CD14-positive monocyte (primary cell): Measurements from ENCODE around the gene BCAT1. TPM values are rescaled to one million over a fixed set of nuclear protein-coding genes. Genes with fewer than 3 reads are reported as not detected.

ENCODE experiments used
- DNase-seq, 3 donors: peaks; one replicate each; pipeline ENCODE4 v3.0.0-alpha.2; 2011 to 2022
- H2AFZ ChIP-seq: 2 replicates; pipeline ENCODE4 v1.6.0; 2012; ENCODE audit warnings: mild to moderate bottlenecking, low read depth, low read length, inconsistent platforms; ENCODE audit not compliant: insufficient read depth, poor library complexity, severe bottlenecking
- H3K27ac ChIP-seq, 2 donors: 1 replicate in 1 of 2; 2 replicates in 1 of 2; pipeline ENCODE4 v1.5.1; 2012 to 2013; ENCODE audit warnings: low read length in 2 of 2, control low read depth in 1 of 2, inconsistent platforms in 1 of 2, low read depth in 1 of 2, mild to moderate bottlenecking in 1 of 2
- H3K27me3 ChIP-seq, 2 donors: one replicate each; pipeline versions ENCODE4 v1.6.0 to v1.6.1; 2011 to 2013; ENCODE audit warnings: low read length in 2 of 2; ENCODE audit not compliant: control insufficient read depth in 2 of 2, insufficient read depth in 2 of 2
- H3K36me3 ChIP-seq, 2 donors: replicated peaks in 1 of 2; 1 replicate in 1 of 2; 2 replicates in 1 of 2; pipeline versions ENCODE4 v1.5.1 to v1.6.1; 2012 to 2013; ENCODE audit warnings: low read length in 2 of 2, control low read depth in 1 of 2, inconsistent platforms in 1 of 2, mild to moderate bottlenecking in 1 of 2; ENCODE audit not compliant: insufficient read depth in 2 of 2, control insufficient read depth in 1 of 2
- H3K4me1 ChIP-seq, 2 donors: 1 replicate in 1 of 2; 2 replicates in 1 of 2; pipeline versions ENCODE4 v1.5.1 to v1.6.1; 2012 to 2013; ENCODE audit warnings: low read length in 2 of 2, control low read depth in 1 of 2, inconsistent platforms in 1 of 2, mild to moderate bottlenecking in 1 of 2, moderate library complexity in 1 of 2; ENCODE audit not compliant: insufficient read depth in 2 of 2, control insufficient read depth in 1 of 2
- H3K4me2 ChIP-seq: replicated peaks from 2 replicates; pipeline ENCODE3; 2012; ENCODE audit warnings: low read length, moderate library complexity, mild to moderate bottlenecking; ENCODE audit not compliant: poor library complexity, severe bottlenecking; ENCODE audit errors: extremely low read depth
- H3K4me3 ChIP-seq, 3 experiments: fragments of 200-600 bp in 1 of 3; sonication (generic) in 1 of 3; replicated peaks in 1 of 3; 1 replicate in 2 of 3; 2 replicates in 1 of 3; pipeline ENCODE4 v1.5.1; 2011 to 2013; ENCODE audit warnings: low read length in 3 of 3, mild to moderate bottlenecking in 3 of 3, control low read depth in 2 of 3, low read depth in 2 of 3, inconsistent platforms in 1 of 3, moderate library complexity in 1 of 3
- H3K79me2 ChIP-seq: 2 replicates; pipeline ENCODE4 v1.6.0; 2012; ENCODE audit warnings: mild to moderate bottlenecking, control low read depth, inconsistent platforms, low read length, moderate library complexity; ENCODE audit not compliant: insufficient read depth
- H3K9ac ChIP-seq: 2 replicates; pipeline ENCODE4 v1.6.0; 2017; ENCODE audit warnings: low read length, mild to moderate bottlenecking; ENCODE audit not compliant: insufficient read depth, poor library complexity, severe bottlenecking
- H3K9me3 ChIP-seq, 2 donors: replicated peaks in 1 of 2; 1 replicate in 1 of 2; 2 replicates in 1 of 2; pipeline versions ENCODE4 v1.5.1 to v1.6.1; 2012 to 2013; ENCODE audit warnings: low read length in 2 of 2, control low read depth in 1 of 2; ENCODE audit not compliant: control insufficient read depth in 1 of 2, insufficient read depth in 1 of 2
- H4K20me1 ChIP-seq: 2 replicates; pipeline ENCODE4 v1.6.0; 2012; ENCODE audit warnings: mild to moderate bottlenecking, low read length, control low read depth, moderate library complexity; ENCODE audit not compliant: insufficient read depth
- H3K27ac Mint-ChIP-seq, 7 donors: one replicate each; pipeline ENCODE4 v1.8.0; 2020; ENCODE audit warnings: mild to moderate bottlenecking in 7 of 7, mixed read lengths in 7 of 7, moderate library complexity in 6 of 7, inconsistent platforms in 2 of 7
- H3K27me3 Mint-ChIP-seq, 3 donors: one replicate each; pipeline ENCODE4 v1.8.0; 2021 to 2022; ENCODE audit warnings: low read depth in 3 of 3, mild to moderate bottlenecking in 3 of 3, mixed read lengths in 3 of 3, moderate library complexity in 3 of 3, inconsistent platforms in 1 of 3
- H3K36me3 Mint-ChIP-seq, 2 donors: one replicate each; pipeline ENCODE4 v1.8.0; 2020; ENCODE audit warnings: mixed read lengths in 2 of 2, inconsistent platforms in 1 of 2, mild to moderate bottlenecking in 1 of 2
- H3K4me1 Mint-ChIP-seq: one replicate; pipeline ENCODE4 v1.8.0; 2020; ENCODE audit warnings: mild to moderate bottlenecking, mixed read lengths
- H3K4me3 Mint-ChIP-seq, 2 donors: one replicate each; pipeline ENCODE4 v1.8.0; 2020; ENCODE audit warnings: mild to moderate bottlenecking in 2 of 2, mixed read lengths in 2 of 2, moderate library complexity in 1 of 2
- H3K9me3 Mint-ChIP-seq, 7 donors: one replicate each; pipeline ENCODE4 v1.8.0; 2020 to 2022; ENCODE audit warnings: mixed read lengths in 7 of 7, mild to moderate bottlenecking in 6 of 7, moderate library complexity in 6 of 7, inconsistent platforms in 2 of 7
- CTCF ChIP-seq: fragments of 200-600 bp; IDR thresholded peaks from one replicate; pipeline ENCODE4 v1.8.0; 2022; ENCODE audit warnings: antibody characterized with exemption, mild to moderate bottlenecking
- WGBS: methylation state at CpG from one replicate; pipeline ENCODE4 v1.1.5; 2013; ENCODE audit warnings: missing lambda C conversion rate; ENCODE audit not compliant: insufficient coverage; 5-methylcytosine and 5-hydroxymethylcytosine counted together
- intact Hi-C, 2 donors: fragments of 100-400 bp; cut with micrococcal nuclease; formaldehyde crosslinking; loops; one replicate each; pipeline versions ENCODE4 v1.15.0 to v1.15.1; 2023
- polyA plus RNA-seq, 3 donors: library from polyadenylated mRNA; depleted of rRNA in 1 of 3; unstranded in 2 of 3; stranded (reverse) in 1 of 3; fragments of 300-500 nt in 2 of 3; fragments of >200 nt in 1 of 3; fragmentation: Illumina TruSeq in 2 of 3; gene quantifications; 1 replicate in 2 of 3; 2 replicates in 1 of 3; pipeline ENCODE4 v1.2.3, GENCODE V29; 2012 to 2021

The BCAT1 gene
- polyA plus RNA-seq, 3 donors, result 3.5 to 16.9 (median 15.2) TPM

- Mint-ChIP-seq H3K4me3 (no peak overlapping the region), H3K9me3 (peaks cover 0 to 5% (median 0%) of the 10 kb centered on the region in 7 donors), H3K27ac (no peak overlapping the region), H3K4me1 (peaks cover 9% of the 10 kb centered on the region), H3K36me3 (peaks cover 0 to 4% of the 10 kb centered on the region in 2 donors), H3K27me3 (no peaks in the 10 kb centered on the region)
- intact Hi-C loops, result no loop called here
- Histone ChIP-seq H3K4me3 (no peak overlapping the region), H4K20me1 (no peaks in the 10 kb centered on the region), H3K9me3 (no peaks in the 10 kb centered on the region), H3K9ac (no peak overlapping the region), H2AFZ (no peak overlapping the region), H3K27ac (no peak overlapping the region), H3K4me1 (peaks cover 7 to 9% of the 10 kb centered on the region in 2 donors), H3K79me2 (no peaks in the 10 kb centered on the region), H3K4me2 (no peak overlapping the region), H3K36me3 (no peaks in the 10 kb centered on the region), H3K27me3 (no peaks in the 10 kb centered on the region)
- no peak for TF ChIP-seq CTCF
- 100% methylated on average over 2 of the region's 3 CpGs for WGBS
- no peak for DNase-seq
These were observed 127.2 kb downstream of the BCAT1 start for GRCh38 chr12:24821691-24822090.

- no peaks in the 10 kb centered on the region for H3K36me3 ChIP-seq
- H3K36me3 Mint-ChIP-seq, result peaks cover 0 to 7% of the 10 kb centered on the region in 2 donors
- 95% methylated on average over 3 of the region's 5 CpGs for WGBS
- H3K4me3 ChIP-seq, result no peak overlapping the region
- H3K4me2 ChIP-seq, result no peak overlapping the region
- no peak overlapping the region for H2AFZ ChIP-seq
- no peak for DNase-seq
- no peak overlapping the region for H3K27ac ChIP-seq
- no peaks in the 10 kb centered on the region for H4K20me1 ChIP-seq
- no peak for TF ChIP-seq CTCF
- H3K9me3 Mint-ChIP-seq, result peaks cover 0 to 5% (median 0%) of the 10 kb centered on the region in 7 donors
- no peaks in the 10 kb centered on the region for H3K9me3 ChIP-seq
- no peaks in the 10 kb centered on the region for H3K27me3 ChIP-seq
- H3K27me3 Mint-ChIP-seq, result no peaks in the 10 kb centered on the region
- intact Hi-C loops, result no loop called here
- no peaks in the 10 kb centered on the region for H3K79me2 ChIP-seq
- no peak overlapping the region for H3K9ac ChIP-seq
- peaks cover 7 to 9% of the 10 kb centered on the region in 2 donors for H3K4me1 ChIP-seq
- no peak overlapping the region for H3K27ac Mint-ChIP-seq
- H3K4me3 Mint-ChIP-seq, result no peak overlapping the region
- peaks cover 13% of the 10 kb centered on the region for H3K4me1 Mint-ChIP-seq
These were observed 128.0 kb downstream of the BCAT1 start for GRCh38 chr12:24820872-24821271.
